DND-41 (cell line): ENCODE data around the gene TMEM217.

Source experiments
- ATAC-seq: fragments of 200-7000 bp; cut with Tn5 transposase; 3 replicates; pipeline ENCODE4 v1.9.1; 2021; ENCODE audit warnings: low read depth; ENCODE audit not compliant: insufficient read depth
- DNase-seq: peaks from one replicate; pipeline ENCODE4 v3.0.0-alpha.2; 2020
- H2AFZ ChIP-seq: 2 replicates; pipeline ENCODE4 v1.6.0; 2012; ENCODE audit warnings: low read depth, low read length
- H3K27ac ChIP-seq: 2 replicates; pipeline ENCODE4 v1.5.1; 2012; ENCODE audit warnings: low read length, inconsistent platforms
- H3K27me3 ChIP-seq: fragments of 200-600 bp; sonication (generic); 2 replicates; pipeline ENCODE4 v1.6.0; 2012; ENCODE audit warnings: low read length, mild to moderate bottlenecking, inconsistent platforms; ENCODE audit not compliant: insufficient read depth, poor library complexity
- H3K36me3 ChIP-seq: 2 replicates; pipeline ENCODE4 v1.5.1; 2012; ENCODE audit warnings: low read length, inconsistent platforms; ENCODE audit not compliant: insufficient read depth
- H3K4me1 ChIP-seq: 2 replicates; pipeline ENCODE4 v1.5.1; 2012; ENCODE audit warnings: mild to moderate bottlenecking, low read length; ENCODE audit not compliant: insufficient read depth
- H3K4me2 ChIP-seq: 2 replicates; pipeline ENCODE4 v1.6.0; 2012; ENCODE audit warnings: mild to moderate bottlenecking, moderate library complexity, low read length, inconsistent platforms; ENCODE audit not compliant: insufficient read depth
- H3K4me3 ChIP-seq, 2 experiments: fragments of 200-600 bp in 1 of 2; shearing (Covaris generic) in 1 of 2; 2 replicates each; pipeline ENCODE4 v1.5.1; 2012 to 2016; ENCODE audit warnings: inconsistent platforms in 2 of 2, low read length in 2 of 2, mild to moderate bottlenecking in 2 of 2, low read depth in 1 of 2, moderate library complexity in 1 of 2
- H3K79me2 ChIP-seq: 2 replicates; pipeline ENCODE4 v1.6.0; 2012; ENCODE audit warnings: low read length, inconsistent platforms; ENCODE audit not compliant: insufficient read depth
- H3K9ac ChIP-seq: 2 replicates; pipeline ENCODE4 v1.6.0; 2012; ENCODE audit warnings: low read depth, mild to moderate bottlenecking, inconsistent platforms, low read length, moderate library complexity
- H3K9me3 ChIP-seq: 2 replicates; pipeline ENCODE4 v1.5.1; 2012; ENCODE audit warnings: low read length, moderate library complexity, mild to moderate bottlenecking, inconsistent platforms; ENCODE audit not compliant: insufficient read depth, severe bottlenecking
- H4K20me1 ChIP-seq: 2 replicates; pipeline ENCODE4 v1.6.0; 2012; ENCODE audit warnings: low read length; ENCODE audit not compliant: insufficient read depth
- CTCF ChIP-seq: IDR thresholded peaks from 2 replicates; pipeline ENCODE4 v1.5.1; 2012; ENCODE audit warnings: borderline replicate concordance, low read length, moderate library complexity, mild to moderate bottlenecking; ENCODE audit not compliant: poor library complexity, severe bottlenecking; ENCODE audit errors: extremely low read depth
- EZH2 ChIP-seq: IDR thresholded peaks from 3 replicates; pipeline ENCODE4 v1.6.1; 2012; ENCODE audit warnings: borderline replicate concordance, low read depth, mild to moderate bottlenecking, moderate library complexity, low read length, inconsistent platforms; ENCODE audit not compliant: severe bottlenecking

Gene TMEM217

GRCh38 chr6:37174515-37175331 is 83.2 kb downstream of the TMEM217 start:
- ATAC-seq (no peak), DNase-seq (peak; percentile 36)
- peak overlapping the region in 1 of 2 experiments; percentile 96; a peak in 2 of 4 replicates for H3K4me3 ChIP-seq
- H3K4me2 ChIP-seq = peak overlapping the region; percentile 95
- TF ChIP-seq CTCF (no peak), EZH2 (no peak)
- peak overlapping the region; percentile 95 for H3K27ac ChIP-seq
- peaks cover 38% of the 10 kb centered on the region for H4K20me1 ChIP-seq
- no peaks in the 10 kb centered on the region for H3K9me3 ChIP-seq
- H3K9ac ChIP-seq = peak overlapping the region; percentile 99
- peaks cover 52% of the 10 kb centered on the region for H3K79me2 ChIP-seq
- no peaks in the 10 kb centered on the region for H3K27me3 ChIP-seq
- peaks cover 34% of the 10 kb centered on the region for H3K4me1 ChIP-seq
- H3K36me3 ChIP-seq = peaks cover 55% of the 10 kb centered on the region
- H2AFZ ChIP-seq = no peak overlapping the region

- Histone ChIP-seq H4K20me1 (peaks cover 38% of the 10 kb centered on the region), H3K9ac (peak overlapping the region; percentile 99), H3K9me3 (no peaks in the 10 kb centered on the region), H2AFZ (no peak overlapping the region), H3K4me1 (peaks cover 32% of the 10 kb centered on the region), H3K27ac (peak overlapping the region; percentile 95), H3K27me3 (no peaks in the 10 kb centered on the region), H3K36me3 (peaks cover 55% of the 10 kb centered on the region), H3K4me3 (peak overlapping the region in 1 of 2 experiments; percentile 96; a peak in 2 of 4 replicates), H3K79me2 (peaks cover 52% of the 10 kb centered on the region), H3K4me2 (peak overlapping the region; percentile 95)
- no peak for ATAC-seq
- TF ChIP-seq EZH2 (no peak), CTCF (no peak)
- no peak for DNase-seq
These were observed 83.8 kb downstream of the TMEM217 start for GRCh38 chr6:37174196-37174514.

- Histone ChIP-seq H4K20me1 (peaks cover 38% of the 10 kb centered on the region), H3K4me1 (peaks cover 37% of the 10 kb centered on the region), H3K27ac (peak overlapping the region; percentile 95), H3K4me3 (peak overlapping the region in 1 of 2 experiments; percentile 96; a peak in 3 of 4 replicates), H3K9me3 (no peaks in the 10 kb centered on the region), H2AFZ (no peak overlapping the region), H3K27me3 (no peaks in the 10 kb centered on the region), H3K36me3 (peaks cover 55% of the 10 kb centered on the region), H3K9ac (peak overlapping the region; percentile 99), H3K4me2 (peak overlapping the region; percentile 95), H3K79me2 (peaks cover 54% of the 10 kb centered on the region)
- TF ChIP-seq EZH2 (no peak), CTCF (no peak)
- DNase-seq (peak; percentile 50), ATAC-seq (no peak)
These were observed 84.3 kb downstream of the TMEM217 start for GRCh38 chr6:37173493-37174195.
